Measurements from ENCODE around the gene AJAP1. TPM values are rescaled to one million over a fixed set of nuclear protein-coding genes. Genes with fewer than 3 reads are reported as not detected.

The AJAP1 gene
- total RNA-seq, 2 experiments from 2014 or later: 0.39 to 0.47 TPM

- Mint-ChIP-seq H3K27me3 (peaks cover 28% of the 10 kb centered on the region), H3K4me1 (ENCODE audit: low read depth) (no peaks in the 10 kb centered on the region), H3K36me3 (ENCODE audit: low read depth) (no peaks in the 10 kb centered on the region), H3K9me3 (no peaks in the 10 kb centered on the region), H3K4me3 (no peak overlapping the region), H3K27ac (no peak overlapping the region)
- Histone ChIP-seq H3K36me3 (ENCODE audit: insufficient read depth, low read length) (no peaks in the 10 kb centered on the region), H3K27ac (ENCODE audit: low read depth in 1 of 2, low read length in 2 of 2) (no peak overlapping the region), H3K4me3 (ENCODE audit: low read length) (no peak overlapping the region), H3K9me3 (ENCODE audit: control insufficient read depth in 1 of 2, insufficient read depth in 1 of 2, low read length in 2 of 2) (peaks cover 0 to 36% of the 10 kb centered on the region in 2 experiments), H3K27me3 (ENCODE audit: control insufficient read depth in 1 of 2, insufficient read depth in 2 of 2, low read length in 2 of 2) (no peaks in the 10 kb centered on the region), H3K4me1 (ENCODE audit: insufficient read depth, low read length) (no peaks in the 10 kb centered on the region)
- ChIA-PET CTCF (no interaction called here), POLR2A (no interaction called here)
- intact Hi-C loops (cut with DNase I, micrococcal nuclease): no loop called here
- TF ChIP-seq CTCF (IDR thresholded peaks at IDR 0.05): no peak
- ATAC-seq (ENCODE audit: poor library complexity) (no peak), DNase-seq (no peak)
Measured at GRCh38 chr1:4687943-4688342, 33.5 kb downstream of the AJAP1 start.

GRCh38 chr1:4689271-4689935 is 35.0 kb downstream of the AJAP1 start:
- H3K4me3 ChIP-seq (ENCODE audit: low read length): no peak overlapping the region
- H3K4me1 Mint-ChIP-seq (ENCODE audit: low read depth): no peaks in the 10 kb centered on the region
- no peaks in the 10 kb centered on the region for H3K27me3 ChIP-seq (ENCODE audit: control insufficient read depth in 1 of 2, insufficient read depth in 2 of 2, low read length in 2 of 2)
- no peak overlapping the region for H3K27ac ChIP-seq (ENCODE audit: low read depth in 1 of 2, low read length in 2 of 2)
- no peaks in the 10 kb centered on the region for H3K4me1 ChIP-seq (ENCODE audit: insufficient read depth, low read length)
- H3K27me3 Mint-ChIP-seq: peaks cover 19% of the 10 kb centered on the region
- H3K9me3 Mint-ChIP-seq: no peaks in the 10 kb centered on the region
- DNase-seq (no peak), ATAC-seq (ENCODE audit: poor library complexity) (no peak)
- H3K36me3 ChIP-seq (ENCODE audit: insufficient read depth, low read length): no peaks in the 10 kb centered on the region
- intact Hi-C loops (cut with DNase I, micrococcal nuclease): no loop called here
- H3K4me3 Mint-ChIP-seq: no peak overlapping the region
- peaks cover 0 to 27% of the 10 kb centered on the region in 2 experiments for H3K9me3 ChIP-seq (ENCODE audit: control insufficient read depth in 1 of 2, insufficient read depth in 1 of 2, low read length in 2 of 2)
- ChIA-PET POLR2A (no interaction called here), CTCF (no interaction called here)
- H3K36me3 Mint-ChIP-seq (ENCODE audit: low read depth): no peaks in the 10 kb centered on the region
- no peak for TF ChIP-seq CTCF (IDR thresholded peaks at IDR 0.05)
- no peak overlapping the region for H3K27ac Mint-ChIP-seq

GRCh38 chr1:4689941-4690635 is 35.7 kb downstream of the AJAP1 start:
- DNase-seq: no peak
- intact Hi-C loops (cut with DNase I, micrococcal nuclease): no loop called here
- no peak overlapping the region for H3K27ac Mint-ChIP-seq
- POLR2A ChIA-PET: no interaction called here
- no peaks in the 10 kb centered on the region for H3K36me3 Mint-ChIP-seq (ENCODE audit: low read depth)
- peaks cover 12% of the 10 kb centered on the region for H3K27me3 Mint-ChIP-seq
- CTCF ChIA-PET: no interaction called here
- TF ChIP-seq CTCF (IDR thresholded peaks at IDR 0.05): no peak
- H3K4me1 ChIP-seq (ENCODE audit: insufficient read depth, low read length): no peaks in the 10 kb centered on the region
- no peak overlapping the region for H3K4me3 Mint-ChIP-seq
- no peaks in the 10 kb centered on the region for H3K36me3 ChIP-seq (ENCODE audit: insufficient read depth, low read length)
- no peak for ATAC-seq (ENCODE audit: poor library complexity)
- no peak overlapping the region for H3K27ac ChIP-seq (ENCODE audit: low read depth in 1 of 2, low read length in 2 of 2)
- no peaks in the 10 kb centered on the region for H3K4me1 Mint-ChIP-seq (ENCODE audit: low read depth)
- no peaks in the 10 kb centered on the region for H3K27me3 ChIP-seq (ENCODE audit: control insufficient read depth in 1 of 2, insufficient read depth in 2 of 2, low read length in 2 of 2)
- no peak overlapping the region for H3K4me3 ChIP-seq (ENCODE audit: low read length)
- H3K9me3 Mint-ChIP-seq: no peaks in the 10 kb centered on the region
- H3K9me3 ChIP-seq (ENCODE audit: control insufficient read depth in 1 of 2, insufficient read depth in 1 of 2, low read length in 2 of 2): peaks cover 0 to 29% of the 10 kb centered on the region in 2 experiments
